DMS53 (cell line): Measurements from ENCODE around the gene CDKN1A.

Source experiments
- DNase-seq: peaks from one replicate; lab custom pipeline; 2025; lab: John Stamatoyannopoulos, UW

Gene CDKN1A

DNA sequence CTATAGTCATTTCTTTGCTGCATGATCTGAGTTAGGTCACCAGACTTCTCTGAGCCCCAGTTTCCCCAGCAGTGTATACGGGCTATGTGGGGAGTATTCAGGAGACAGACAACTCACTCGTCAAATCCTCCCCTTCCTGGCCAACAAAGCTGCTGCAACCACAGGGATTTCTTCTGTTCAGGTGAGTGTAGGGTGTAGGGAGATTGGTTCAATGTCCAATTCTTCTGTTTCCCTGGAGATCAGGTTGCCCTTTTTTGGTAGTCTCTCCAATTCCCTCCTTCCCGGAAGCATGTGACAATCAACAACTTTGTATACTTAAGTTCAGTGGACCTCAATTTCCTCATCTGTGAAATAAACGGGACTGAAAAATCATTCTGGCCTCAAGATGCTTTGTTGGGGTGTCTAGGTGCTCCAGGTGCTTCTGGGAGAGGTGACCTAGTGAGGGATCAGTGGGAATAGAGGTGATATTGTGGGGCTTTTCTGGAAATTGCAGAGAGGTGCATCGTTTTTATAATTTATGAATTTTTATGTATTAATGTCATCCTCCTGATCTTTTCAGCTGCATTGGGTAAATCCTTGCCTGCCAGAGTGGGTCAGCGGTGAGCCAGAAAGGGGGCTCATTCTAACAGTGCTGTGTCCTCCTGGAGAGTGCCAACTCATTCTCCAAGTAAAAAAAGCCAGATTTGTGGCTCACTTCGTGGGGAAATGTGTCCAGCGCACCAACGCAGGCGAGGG lies 594 bp upstream of the CDKN1A start:
- DNase-seq, result peak; percentile 65

DNA sequence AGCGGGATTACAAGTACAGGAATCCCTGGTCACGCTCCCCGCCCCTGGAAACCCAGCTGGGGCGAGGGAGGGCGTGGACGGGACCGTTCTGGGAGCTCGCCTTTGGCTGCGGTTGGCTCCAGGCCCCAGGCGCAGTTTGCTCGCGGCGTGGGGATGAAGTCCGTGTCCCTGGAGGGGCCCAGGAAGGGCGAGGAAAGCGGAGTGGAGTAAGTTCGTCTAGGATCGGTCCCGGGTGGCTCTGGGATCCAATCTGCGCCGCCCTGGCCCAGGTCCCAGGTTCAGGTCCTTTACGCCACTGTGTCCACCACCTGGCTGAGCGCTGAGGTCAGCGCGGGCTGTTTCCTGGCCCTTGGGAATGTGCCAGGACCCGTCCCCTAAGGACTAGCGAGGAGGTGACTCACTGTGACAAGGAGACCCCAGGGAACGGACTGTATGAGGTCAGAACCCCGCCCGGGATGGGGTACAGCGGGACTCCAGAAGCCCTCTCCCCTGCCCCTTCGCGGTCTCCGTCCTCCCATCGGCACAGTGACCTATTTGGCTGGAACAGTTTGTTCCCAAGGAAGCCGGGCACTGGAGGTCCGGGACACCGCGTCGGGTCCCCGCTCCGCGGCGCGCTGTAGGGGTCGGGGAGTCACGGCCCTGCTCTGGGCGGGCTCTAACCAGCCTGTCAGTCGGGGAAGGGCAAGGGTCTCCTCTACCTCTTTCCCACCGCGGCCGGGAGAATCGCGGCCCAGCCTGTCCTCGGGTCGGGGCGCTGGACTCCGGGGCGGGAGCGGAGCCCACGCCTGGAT lies 724 bp downstream of the CDKN1A start:
- DNase-seq, result peak; percentile 76

DNA sequence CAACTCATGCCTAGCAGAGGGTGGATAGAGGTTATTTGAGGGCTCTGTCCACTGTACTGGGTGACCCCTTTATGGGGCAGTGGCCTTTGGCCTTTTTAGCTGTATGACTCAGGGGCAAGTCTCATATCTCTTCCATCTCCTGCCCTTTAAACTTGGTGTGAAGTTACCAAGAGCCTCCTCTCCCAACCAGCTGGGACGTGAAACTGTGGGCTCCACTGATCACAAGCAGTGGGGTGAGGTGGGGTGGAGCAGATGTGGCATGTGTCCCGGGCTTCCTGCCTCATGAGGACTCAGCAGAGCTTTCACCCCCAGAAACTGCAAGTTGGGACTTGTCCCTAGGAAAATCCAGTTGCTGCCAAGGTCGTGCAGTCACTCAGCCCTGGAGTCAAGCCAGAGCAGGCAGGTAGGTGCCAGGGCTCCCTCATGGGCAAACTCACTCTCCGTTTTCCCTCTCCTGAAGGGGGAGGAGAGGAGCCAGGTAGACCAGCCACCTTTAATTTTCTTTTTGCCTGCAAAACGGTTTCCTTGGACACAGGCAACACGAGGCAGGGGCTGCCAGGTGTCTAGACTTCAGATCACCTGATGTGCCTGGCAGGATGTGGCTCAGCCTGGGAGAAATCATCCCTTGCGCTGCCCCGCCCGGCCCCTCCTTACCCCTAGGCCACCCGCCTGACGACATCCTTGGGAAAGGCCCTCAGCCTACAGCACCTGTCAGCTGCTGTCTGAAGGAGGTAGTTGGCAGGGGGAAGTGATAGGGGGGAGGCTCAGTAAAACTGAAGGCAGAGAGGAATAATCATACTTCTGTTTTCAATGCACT lies 4.0 kb downstream of the CDKN1A start:
- DNase-seq, result peak; percentile 88

DNA sequence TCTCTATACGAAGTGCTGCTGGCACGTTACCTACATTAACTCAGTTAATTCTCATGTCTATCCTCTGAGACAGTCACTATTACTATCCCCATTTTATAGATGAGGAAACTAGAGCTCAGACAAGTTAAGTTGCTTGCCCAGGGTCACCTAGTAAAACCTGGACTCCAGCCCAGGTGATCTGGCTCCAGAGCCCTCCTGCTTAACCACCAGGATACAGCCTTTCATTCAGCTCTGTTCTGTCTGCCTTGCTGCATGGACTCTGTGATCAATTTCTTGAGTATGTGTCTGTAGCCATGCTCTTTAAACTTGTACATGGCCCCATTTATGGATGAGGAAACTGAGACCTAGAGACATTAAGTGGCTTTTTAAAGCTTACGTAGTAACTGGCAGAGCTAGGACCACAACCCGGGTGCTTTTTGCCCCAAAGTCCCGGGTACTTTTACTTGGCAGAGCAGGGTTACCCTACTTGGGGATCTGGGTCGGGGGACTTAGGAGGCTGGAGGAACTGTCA lies 4.7 kb downstream of the CDKN1A start:
- DNase-seq, result no peak

DNA sequence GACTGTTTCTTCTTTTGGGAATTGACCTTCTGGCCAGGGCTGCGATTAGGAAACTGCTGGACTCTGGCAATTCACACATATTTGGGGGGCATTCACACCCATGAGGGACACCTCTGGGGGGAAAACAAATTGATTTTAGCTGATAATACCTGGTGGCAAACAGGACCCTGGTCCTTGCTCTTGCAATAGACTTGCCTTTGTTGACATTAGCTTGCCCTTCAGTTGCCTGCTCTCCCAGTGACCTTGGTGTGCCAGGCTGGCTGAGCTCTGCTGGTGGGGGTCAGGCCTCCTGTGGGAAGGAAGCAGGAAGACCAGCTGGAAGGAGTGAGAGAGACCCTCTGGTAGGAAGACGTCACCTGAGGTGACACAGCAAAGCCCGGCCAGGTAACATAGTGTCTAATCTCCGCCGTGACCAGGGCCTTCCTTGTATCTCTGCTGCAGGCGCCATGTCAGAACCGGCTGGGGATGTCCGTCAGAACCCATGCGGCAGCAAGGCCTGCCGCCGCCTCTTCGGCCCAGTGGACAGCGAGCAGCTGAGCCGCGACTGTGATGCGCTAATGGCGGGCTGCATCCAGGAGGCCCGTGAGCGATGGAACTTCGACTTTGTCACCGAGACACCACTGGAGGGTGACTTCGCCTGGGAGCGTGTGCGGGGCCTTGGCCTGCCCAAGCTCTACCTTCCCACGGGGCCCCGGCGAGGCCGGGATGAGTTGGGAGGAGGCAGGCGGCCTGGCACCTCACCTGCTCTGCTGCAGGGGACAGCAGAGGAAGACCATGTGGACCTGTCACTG lies 5.3 kb downstream of the CDKN1A start:
- DNase-seq, result no peak

DNA sequence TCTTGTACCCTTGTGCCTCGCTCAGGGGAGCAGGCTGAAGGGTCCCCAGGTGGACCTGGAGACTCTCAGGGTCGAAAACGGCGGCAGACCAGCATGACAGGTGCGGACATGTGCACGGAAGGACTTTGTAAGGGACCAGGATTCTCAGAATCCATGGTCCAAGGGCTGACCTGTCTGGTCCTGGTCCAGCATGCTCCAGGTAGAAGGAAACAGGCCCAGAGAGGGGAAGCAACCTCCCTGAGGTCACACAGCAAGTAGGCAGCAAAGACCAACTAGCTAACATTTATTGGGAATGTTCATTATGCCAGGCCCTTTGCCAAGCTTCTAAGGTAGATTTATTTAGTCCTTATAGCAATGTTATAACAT lies 5.9 kb downstream of the CDKN1A start:
- no peak for DNase-seq

DNA sequence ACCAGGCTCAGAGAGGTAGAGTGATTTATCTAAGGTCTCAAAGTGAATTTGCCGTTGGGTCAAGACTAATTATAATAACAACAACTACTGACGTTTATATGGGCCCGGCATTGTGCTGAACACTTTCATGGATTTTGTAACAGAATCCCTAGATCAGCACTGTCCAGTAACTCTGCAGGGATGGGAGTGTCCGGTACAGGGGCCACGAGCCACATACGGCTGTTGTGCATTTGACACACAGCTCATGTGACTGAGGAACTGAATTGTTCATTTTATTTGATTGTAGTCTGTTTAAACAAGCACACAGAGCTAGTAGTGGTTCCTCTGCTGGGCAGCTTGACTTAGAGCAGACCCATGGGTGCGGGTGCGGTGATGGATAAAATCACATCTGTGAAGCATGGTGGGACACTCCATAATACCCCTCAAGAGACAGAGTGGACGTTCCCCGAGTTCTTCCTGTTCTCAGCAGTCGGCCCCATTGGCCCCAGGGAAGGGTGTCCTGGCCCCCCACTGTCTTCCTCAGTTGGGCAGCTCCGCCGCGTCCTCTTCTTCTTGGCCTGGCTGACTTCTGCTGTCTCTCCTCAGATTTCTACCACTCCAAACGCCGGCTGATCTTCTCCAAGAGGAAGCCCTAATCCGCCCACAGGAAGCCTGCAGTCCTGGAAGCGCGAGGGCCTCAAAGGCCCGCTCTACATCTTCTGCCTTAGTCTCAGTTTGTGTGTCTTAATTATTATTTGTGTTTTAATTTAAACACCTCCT lies 6.8 kb downstream of the CDKN1A start:
- no peak for DNase-seq

DNA sequence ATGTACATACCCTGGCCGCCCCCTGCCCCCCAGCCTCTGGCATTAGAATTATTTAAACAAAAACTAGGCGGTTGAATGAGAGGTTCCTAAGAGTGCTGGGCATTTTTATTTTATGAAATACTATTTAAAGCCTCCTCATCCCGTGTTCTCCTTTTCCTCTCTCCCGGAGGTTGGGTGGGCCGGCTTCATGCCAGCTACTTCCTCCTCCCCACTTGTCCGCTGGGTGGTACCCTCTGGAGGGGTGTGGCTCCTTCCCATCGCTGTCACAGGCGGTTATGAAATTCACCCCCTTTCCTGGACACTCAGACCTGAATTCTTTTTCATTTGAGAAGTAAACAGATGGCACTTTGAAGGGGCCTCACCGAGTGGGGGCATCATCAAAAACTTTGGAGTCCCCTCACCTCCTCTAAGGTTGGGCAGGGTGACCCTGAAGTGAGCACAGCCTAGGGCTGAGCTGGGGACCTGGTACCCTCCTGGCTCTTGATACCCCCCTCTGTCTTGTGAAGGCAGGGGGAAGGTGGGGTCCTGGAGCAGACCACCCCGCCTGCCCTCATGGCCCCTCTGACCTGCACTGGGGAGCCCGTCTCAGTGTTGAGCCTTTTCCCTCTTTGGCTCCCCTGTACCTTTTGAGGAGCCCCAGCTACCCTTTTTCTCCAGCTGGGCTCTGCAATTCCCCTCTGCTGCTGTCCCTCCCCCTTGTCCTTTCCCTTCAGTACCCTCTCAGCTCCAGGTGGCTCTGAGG lies 7.6 kb downstream of the CDKN1A start:
- DNase-seq, result no peak

DNA sequence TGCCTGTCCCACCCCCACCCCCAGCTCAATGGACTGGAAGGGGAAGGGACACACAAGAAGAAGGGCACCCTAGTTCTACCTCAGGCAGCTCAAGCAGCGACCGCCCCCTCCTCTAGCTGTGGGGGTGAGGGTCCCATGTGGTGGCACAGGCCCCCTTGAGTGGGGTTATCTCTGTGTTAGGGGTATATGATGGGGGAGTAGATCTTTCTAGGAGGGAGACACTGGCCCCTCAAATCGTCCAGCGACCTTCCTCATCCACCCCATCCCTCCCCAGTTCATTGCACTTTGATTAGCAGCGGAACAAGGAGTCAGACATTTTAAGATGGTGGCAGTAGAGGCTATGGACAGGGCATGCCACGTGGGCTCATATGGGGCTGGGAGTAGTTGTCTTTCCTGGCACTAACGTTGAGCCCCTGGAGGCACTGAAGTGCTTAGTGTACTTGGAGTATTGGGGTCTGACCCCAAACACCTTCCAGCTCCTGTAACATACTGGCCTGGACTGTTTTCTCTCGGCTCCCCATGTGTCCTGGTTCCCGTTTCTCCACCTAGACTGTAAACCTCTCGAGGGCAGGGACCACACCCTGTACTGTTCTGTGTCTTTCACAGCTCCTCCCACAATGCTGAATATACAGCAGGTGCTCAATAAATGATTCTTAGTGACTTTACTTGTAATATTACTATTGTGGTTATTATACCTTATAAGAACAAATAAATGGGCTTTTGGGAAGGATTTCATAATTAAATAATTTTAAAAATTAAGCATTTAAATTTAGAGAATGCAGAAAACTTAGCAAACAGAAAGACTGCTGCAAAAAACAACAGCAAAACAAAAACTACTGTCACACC lies 8.4 kb downstream of the CDKN1A start:
- DNase-seq, result no peak

DNA sequence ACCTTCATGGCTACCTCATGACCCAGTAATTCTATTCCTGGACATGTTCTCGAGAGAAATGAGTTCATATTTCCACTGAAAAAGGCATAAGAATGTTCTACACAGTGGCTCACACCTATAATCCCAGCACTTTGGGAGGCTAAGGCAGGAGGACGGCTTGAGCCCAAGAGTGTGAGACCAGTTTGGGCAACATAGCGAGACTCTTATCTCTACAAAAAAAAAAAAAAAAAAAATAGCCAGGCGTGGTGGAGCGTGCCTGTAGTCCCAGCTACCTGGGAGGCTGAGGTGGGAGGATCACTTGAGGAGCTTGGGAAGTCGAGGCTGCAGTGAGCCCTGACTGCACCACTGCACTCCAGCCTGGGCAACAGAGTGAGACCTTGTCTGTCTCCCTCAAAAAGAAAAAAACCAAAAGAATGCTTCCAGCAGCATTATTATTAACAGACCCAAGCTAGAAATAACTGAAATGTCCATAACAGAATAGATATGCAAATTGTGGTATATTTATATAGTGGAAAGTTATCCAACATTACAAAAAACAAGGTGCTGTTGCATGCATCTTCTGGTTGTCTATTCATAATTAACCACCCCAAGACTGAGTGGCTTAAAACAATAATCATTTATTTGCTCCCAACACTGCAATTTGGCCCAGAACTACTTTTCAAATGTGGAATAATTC lies 9.7 kb downstream of the CDKN1A start:
- DNase-seq, result no peak

DNA sequence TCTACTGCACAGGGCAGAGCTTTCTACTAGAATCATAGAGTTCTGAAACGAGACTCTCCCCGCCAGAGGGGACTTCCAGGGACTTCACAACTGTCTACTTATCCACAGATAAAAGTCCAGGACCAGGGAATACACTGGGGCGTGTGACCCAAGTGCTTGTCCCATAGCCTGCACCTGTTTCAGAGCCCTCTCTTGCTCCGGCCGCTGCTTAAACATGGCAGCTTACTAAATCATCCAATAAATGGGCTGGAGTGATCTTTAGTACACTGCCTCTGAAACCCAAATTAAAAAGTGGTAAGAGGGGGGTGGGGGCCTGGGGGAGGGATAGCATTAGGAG lies 10.2 kb downstream of the CDKN1A start:
- DNase-seq, result no peak

DNA sequence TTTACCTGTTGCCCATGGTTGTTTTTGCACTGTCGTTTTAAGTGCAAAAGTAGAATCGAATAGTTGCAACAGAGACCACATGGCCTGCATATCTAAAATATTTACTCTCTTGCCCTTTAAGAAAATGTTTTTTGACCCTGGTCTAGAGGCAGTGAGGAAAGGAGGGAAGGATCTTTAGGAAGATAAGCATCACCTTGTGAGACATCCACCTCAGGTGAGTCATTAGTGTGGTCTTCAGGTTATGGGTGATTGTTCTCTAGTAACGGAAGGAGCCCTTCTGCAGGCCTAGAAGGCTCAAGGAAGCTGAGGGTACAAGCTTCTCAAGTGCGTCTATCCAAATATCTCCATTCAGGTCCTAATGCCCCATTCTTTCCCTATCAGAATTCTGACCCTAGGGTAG lies 12.5 kb downstream of the CDKN1A start:
- DNase-seq, result no peak

DNA sequence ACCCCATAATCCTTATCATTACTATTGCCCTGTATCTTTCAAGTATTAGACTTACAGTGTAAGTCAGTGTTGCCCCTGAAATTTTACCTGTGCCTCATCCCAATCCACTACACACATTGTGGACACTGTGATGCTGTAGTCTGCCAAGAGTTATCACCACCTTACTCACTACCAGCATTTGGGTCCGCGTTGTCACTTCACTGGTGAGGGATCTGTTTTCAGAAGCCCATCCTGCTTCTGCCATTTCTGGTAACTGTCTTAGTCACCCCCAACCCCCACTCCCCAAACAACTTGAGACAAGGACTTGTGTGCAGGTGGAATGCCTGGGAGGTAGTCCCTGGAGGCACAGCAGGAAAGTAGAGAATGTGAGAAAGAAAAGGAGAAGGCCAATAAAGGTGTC lies 13.1 kb downstream of the CDKN1A start:
- no peak for DNase-seq

DNA sequence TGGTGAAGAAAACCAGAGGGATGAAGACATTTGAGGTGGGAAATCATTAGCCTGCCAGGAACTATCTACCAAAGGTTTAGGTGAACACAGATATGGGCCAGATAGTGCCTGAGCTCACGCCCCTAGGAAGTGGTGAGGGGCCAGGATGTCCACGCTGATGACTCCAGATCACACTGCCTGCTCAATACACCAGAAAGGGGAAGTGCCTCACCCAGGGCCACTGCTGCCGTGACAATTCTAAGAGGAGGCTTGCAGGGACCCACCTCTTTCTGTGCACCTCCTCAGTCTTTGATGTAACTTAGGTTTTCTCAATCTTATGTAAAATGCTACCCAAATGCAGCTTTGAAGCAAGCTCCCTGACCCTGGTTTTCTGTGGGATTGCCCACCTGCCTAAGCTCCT lies 13.7 kb downstream of the CDKN1A start:
- DNase-seq, result no peak

DNA sequence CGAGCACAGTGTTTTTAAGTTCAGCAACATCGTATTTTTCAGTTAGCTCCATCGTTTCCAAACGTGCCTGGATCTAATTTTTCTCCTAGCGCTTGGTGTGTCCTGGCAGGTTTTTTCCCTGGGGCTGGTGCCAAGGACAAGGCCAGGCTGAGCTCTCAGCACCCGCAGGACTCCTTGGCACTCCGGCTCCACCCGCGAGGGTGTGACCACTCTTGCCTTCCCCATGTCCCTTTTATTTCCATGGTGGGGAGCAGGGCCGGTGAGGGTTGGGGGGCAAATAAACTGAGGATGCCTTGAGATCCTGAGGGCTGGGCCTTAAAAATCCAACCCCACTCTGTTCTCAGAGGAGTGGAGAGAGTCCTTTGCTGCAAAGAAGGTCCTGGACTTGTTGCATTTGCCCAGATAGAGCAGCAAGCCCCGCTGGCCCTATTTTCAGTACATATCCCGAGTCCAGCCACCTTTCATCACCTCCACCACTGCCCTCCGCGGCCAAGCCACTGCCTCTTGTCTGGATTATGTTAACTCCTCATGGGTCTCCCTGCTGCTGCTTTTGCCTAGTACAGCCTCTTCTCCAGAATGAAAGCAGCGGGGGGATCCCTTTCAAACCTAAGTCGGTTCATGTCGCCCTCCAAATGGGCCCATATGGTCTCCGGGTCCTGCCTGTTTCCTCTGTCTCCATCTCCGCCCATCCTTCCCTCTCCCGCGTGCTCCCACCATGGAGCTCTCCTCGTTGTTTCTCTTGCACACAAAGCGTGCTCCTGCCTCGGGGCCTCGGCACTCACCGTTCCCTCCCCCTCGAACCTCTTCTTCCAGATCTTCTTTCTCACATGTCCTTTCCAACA lies 14.6 kb downstream of the CDKN1A start:
- DNase-seq, result no peak

DNA sequence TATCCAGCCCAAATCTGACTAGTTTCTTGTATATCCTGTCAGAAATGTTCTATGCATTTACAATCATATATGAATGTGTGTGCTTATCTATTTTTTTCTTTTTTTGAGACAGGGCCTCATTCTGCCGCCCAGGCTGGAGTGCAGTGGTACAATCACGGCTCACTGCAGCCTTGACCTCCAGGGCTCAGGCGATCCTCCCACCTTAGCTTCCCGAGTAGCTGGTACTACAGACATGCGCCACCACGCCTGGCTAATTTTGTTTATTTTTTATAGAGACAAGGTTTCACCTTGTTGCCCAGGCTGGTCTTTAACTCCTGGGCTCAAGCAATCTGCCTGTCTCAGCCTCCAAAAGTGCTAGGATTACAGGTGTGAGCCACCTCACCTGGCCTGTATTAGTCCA lies 16.1 kb downstream of the CDKN1A start:
- no peak for DNase-seq

DNA sequence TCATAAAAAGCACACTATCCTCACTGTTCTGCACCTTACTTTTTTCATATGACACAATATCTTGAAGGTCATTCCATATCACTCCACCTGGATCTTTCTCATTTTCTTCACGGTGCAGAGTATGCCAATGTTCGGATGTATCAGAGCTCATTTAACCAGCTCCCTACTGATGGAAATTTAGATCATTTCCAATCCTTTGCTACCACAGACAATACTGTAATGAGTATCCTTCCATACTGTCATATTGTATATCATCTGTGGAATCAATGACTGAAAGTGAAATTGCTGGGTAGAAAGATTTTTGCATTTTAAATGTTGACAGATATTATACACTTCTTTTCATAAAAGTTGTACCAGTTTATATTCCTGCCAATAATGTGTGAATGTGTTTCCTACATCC lies 16.9 kb downstream of the CDKN1A start:
- no peak for DNase-seq

DNA sequence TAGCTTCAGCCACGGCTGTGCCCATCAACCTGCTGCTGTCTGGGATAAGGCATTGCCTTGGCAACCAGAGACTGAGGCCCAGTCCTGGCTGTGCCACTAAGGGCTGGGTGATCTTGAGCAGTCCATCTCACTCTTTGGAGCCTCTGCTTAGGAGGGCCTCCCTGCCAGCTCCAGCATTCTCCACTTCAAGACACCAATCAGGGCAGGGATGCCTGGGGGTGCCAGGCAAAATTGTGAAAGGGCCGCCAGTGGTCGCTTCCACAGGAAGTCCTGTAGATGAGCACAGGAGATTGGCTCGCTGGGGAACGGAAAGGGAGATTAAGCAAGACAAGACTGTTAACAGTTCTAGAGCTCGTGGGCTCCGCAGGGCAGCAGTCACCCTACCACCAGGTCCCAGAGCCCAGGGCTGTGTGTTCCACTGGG lies 19.0 kb downstream of the CDKN1A start, which contains the start of gene RAB44:
TSS of gene RAB44 (plus strand) at position 346 of the 423 bp plus-strand sequence. CDS start 6,410 bp downstream, outside the sequence.
- no peak for DNase-seq
